NCI-H2227 (cell line): ENCODE data around the gene VPS52.

Source experiments
- DNase-seq: peaks from one replicate; lab custom pipeline; 2025; ENCODE audit not compliant: unreplicated experiment; lab: John Stamatoyannopoulos, UW

The VPS52 gene

GRCh38 chr6:33212857-33213165 lies 58.9 kb downstream of the VPS52 start:
- DNase-seq = no peak

- no peak for DNase-seq
These were observed 59.8 kb downstream of the VPS52 start for GRCh38 chr6:33211666-33212422.

- no peak for DNase-seq
These were observed 60.5 kb downstream of the VPS52 start for GRCh38 chr6:33211136-33211535.

- no peak for DNase-seq
These were observed 61.8 kb downstream of the VPS52 start for GRCh38 chr6:33209856-33210255.

GRCh38 chr6:33208091-33208967 lies 63.3 kb downstream of the VPS52 start, which contains the start of gene RING1:
Gene RING1 (plus strand): TSS chr6:33208500. CDS start chr6:33208823, 323 bp downstream.
- DNase-seq = peak; percentile 87

- peak; percentile 67 for DNase-seq
These were observed 64.1 kb downstream of the VPS52 start for GRCh38 chr6:33207552-33208090.

GRCh38 chr6:33206864-33207551 lies 64.7 kb downstream of the VPS52 start:
- DNase-seq = peak; percentile 63

- no peak for DNase-seq
These were observed 65.4 kb downstream of the VPS52 start for GRCh38 chr6:33206027-33206863.

GRCh38 chr6:33205191-33206026 lies 66.3 kb downstream of the VPS52 start:
- DNase-seq = no peak

GRCh38 chr6:33204415-33205190 lies 67.1 kb downstream of the VPS52 start, which contains the start of gene HSD17B8:
Gene HSD17B8 (plus strand): TSS chr6:33204655. CDS start chr6:33204669, 14 bp downstream.
- peak; percentile 96 for DNase-seq

GRCh38 chr6:33204165-33204414 lies 67.6 kb downstream of the VPS52 start:
- DNase-seq = no peak

- DNase-seq = no peak
These were observed 68.1 kb downstream of the VPS52 start for GRCh38 chr6:33203443-33204164.

GRCh38 chr6:33202799-33203198 lies 68.9 kb downstream of the VPS52 start:
- no peak for DNase-seq

GRCh38 chr6:33201935-33202334 lies 69.7 kb downstream of the VPS52 start:
- DNase-seq = no peak

- no peak for DNase-seq
These were observed 70.5 kb downstream of the VPS52 start for GRCh38 chr6:33201147-33201545.
